GM12864 (cell line): ENCODE measurements around the gene GATB.

Experiments used
- DNase-seq: peaks from one replicate; pipeline ENCODE4 v3.0.0-alpha.2; 2011; ENCODE audit warnings: low read depth
- H3K4me3 ChIP-seq: 2 replicates; pipeline ENCODE4 v1.5.1; 2011; ENCODE audit warnings: mild to moderate bottlenecking, low read depth, low read length, control low read depth
- CTCF ChIP-seq: IDR thresholded peaks from 2 replicates; pipeline ENCODE4 v1.5.1; 2011; ENCODE audit warnings: low read depth, mild to moderate bottlenecking, moderate library complexity, low read length, control low read depth, inconsistent platforms; ENCODE audit errors: missing control alignments

Gene GATB

DNA sequence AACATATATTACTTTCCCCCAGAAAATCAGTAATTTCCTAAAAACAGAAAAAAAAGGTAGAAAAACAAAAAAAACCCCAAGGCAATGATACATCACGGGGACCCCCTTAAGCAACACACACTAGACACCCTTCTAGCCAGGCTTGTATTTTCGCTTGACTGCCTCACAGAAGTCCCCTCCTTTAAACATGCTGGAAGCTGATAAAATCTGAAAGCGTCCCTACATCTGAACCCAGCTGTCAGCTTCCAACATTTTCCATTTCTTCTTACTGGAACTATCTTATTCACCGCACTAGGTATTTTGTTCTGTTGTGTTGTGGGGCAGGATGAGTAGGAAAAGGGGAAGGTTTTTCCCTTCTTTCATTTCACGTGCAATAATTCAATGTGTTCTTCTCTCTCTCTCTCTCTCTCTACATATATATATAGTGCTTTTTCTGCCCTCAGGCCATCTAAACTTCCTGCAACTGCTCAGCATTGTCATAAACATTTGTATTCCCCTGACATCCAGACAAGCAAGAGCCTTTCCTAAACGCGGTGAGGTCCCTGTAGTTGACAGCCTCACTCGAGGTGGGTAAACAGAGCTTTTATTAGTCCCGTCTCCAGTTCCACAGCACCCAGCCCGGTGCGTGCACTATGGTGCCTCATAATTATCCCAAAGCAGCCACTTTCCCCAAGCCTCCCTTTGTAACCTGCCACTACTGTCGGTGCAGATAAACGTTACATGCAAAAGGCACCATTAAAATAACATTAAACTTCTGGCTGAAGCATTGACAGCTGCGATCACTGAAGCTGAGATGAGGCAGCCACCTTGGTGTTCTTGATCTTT lies 82.5 kb downstream of the GATB start:
- DNase-seq = no peak
- no peak for TF ChIP-seq CTCF
- H3K4me3 ChIP-seq = no peak overlapping the region

- TF ChIP-seq CTCF = no peak
- no peak for DNase-seq
Observed at GRCh38 chr4:151677193-151677592, 83.6 kb downstream of the GATB start.

DNA sequence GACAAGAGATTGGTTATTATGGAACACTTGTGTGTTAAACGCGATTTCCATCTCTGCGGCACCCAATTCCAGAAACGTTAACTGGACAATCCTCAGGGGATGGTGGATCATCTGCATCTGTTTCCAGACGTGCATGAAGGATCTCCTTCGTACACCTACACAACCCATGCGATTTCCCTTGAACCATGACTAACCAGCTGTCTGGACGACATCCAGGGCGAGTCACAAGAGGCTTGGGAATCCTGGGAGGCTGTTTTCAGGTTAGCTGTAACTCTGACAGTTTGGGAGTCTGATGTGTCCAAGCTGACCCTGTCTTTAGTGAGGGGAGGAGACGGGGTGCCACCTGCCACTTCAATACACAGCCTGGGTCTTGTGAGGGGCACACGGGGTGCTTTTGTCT lies 84.5 kb downstream of the GATB start:
- no peak for TF ChIP-seq CTCF
- H3K4me3 ChIP-seq = no peak overlapping the region
- DNase-seq = no peak

More at GRCh38 chr4:151677193-151677592, 83.6 kb downstream of the GATB start:
- no peak overlapping the region for H3K4me3 ChIP-seq

DNA sequence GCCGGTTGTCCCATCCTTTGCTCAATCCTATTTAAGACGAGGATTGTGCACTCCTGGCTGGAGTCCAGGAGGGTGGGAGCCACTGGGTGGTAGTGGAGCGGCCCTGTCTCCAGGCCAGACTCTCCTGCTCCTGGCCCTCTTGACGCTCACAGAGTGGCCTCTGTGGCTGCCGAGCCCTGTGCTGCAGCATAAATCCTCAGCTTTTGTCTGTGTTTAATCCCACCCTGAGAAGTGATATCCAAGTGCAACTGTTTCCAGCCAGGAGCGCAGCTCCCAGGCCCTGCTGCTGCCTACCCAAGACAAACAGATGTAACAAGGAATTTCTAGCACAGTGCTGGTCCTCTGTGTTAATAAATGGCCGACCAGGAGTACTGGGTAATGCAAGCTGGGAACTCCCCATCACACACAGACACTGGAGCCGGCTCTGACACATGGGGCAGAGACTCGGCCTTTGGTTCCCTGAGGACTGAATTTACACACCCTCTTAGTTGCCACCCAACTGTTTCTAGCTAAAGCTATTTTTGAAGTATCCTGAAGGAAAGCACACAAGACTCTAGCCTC lies 85.3 kb downstream of the GATB start:
- H3K4me3 ChIP-seq = no peak overlapping the region
- no peak for TF ChIP-seq CTCF
- no peak for DNase-seq

GRCh38 chr4:151674804-151675391 lies 85.9 kb downstream of the GATB start:
- H3K4me3 ChIP-seq = no peak overlapping the region
- TF ChIP-seq CTCF = no peak
- DNase-seq = no peak

- no peak overlapping the region for H3K4me3 ChIP-seq
- TF ChIP-seq CTCF = no peak
- DNase-seq = no peak
Observed at GRCh38 chr4:151673908-151674520, 86.8 kb downstream of the GATB start.
